ENCODE measurements around the gene HOXD11. TPM values are rescaled to one million over a fixed set of nuclear protein-coding genes. Genes with fewer than 3 reads are reported as not detected.

HOXD11 gene
- total RNA-seq, 1 donor from 2014 or later = not detected

DNA sequence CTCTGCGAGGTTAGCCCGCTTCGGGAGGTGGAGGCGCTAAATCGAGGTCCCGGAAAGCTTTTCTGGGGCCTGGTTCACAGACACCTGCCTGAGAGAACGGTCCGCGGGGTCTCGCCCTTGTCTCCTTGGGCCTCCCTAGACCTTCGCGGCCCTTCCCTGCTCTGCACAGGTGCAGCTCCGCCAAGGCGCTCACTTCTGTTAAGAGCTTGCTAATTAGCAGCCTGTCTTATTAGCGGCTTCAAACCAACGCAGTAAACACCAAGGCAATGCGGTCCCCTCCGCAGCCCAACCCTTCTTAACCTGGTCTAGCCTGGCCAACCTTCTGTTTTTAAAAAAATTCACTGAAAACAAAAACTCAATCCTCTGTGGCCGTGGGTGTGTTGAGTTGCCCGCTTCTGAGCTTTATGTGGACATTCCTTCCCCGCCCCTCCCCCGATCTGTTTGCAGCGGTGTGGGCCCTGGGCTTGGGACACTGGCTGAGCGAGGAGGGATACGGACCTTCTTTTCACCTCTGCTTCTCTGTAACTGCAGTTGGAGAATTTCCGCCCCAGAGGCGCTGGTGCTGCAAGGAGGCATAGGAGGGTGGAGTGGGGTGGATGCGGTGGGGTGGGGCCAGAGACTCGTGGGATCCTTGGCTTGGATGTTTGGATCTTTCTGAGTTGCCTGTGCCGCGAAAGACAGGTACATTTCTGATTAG is 40.9 kb downstream of the HOXD11 start:
- H3K9me3 ChIP-seq = no peaks in the 10 kb centered on the region
- DNase-seq (no peak), ATAC-seq (no peak)
- intact Hi-C loops (cut with DNase I) = loop anchor here (10.0 kb wide), 1 partner anchor 307 kb away; no protein-coding TSS in a partner anchor
- no peak overlapping the region for H3K4me3 ChIP-seq
- H3K27me3 ChIP-seq (ENCODE audit: low read depth) = peaks cover 99% of the 10 kb centered on the region
- no peaks in the 10 kb centered on the region for H3K36me3 ChIP-seq
- H3K4me1 ChIP-seq = peaks cover 10% of the 10 kb centered on the region
- no peak overlapping the region for H3K27ac ChIP-seq
- TF ChIP-seq, protein P1, sequence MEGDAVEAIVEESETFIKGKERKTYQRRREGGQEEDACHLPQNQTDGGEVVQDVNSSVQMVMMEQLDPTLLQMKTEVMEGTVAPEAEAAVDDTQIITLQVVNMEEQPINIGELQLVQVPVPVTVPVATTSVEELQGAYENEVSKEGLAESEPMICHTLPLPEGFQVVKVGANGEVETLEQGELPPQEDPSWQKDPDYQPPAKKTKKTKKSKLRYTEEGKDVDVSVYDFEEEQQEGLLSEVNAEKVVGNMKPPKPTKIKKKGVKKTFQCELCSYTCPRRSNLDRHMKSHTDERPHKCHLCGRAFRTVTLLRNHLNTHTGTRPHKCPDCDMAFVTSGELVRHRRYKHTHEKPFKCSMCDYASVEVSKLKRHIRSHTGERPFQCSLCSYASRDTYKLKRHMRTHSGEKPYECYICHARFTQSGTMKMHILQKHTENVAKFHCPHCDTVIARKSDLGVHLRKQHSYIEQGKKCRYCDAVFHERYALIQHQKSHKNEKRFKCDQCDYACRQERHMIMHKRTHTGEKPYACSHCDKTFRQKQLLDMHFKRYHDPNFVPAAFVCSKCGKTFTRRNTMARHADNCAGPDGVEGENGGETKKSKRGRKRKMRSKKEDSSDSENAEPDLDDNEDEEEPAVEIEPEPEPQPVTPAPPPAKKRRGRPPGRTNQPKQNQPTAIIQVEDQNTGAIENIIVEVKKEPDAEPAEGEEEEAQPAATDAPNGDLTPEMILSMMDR (IDR thresholded peaks at IDR 0.05) = no peak

DNA sequence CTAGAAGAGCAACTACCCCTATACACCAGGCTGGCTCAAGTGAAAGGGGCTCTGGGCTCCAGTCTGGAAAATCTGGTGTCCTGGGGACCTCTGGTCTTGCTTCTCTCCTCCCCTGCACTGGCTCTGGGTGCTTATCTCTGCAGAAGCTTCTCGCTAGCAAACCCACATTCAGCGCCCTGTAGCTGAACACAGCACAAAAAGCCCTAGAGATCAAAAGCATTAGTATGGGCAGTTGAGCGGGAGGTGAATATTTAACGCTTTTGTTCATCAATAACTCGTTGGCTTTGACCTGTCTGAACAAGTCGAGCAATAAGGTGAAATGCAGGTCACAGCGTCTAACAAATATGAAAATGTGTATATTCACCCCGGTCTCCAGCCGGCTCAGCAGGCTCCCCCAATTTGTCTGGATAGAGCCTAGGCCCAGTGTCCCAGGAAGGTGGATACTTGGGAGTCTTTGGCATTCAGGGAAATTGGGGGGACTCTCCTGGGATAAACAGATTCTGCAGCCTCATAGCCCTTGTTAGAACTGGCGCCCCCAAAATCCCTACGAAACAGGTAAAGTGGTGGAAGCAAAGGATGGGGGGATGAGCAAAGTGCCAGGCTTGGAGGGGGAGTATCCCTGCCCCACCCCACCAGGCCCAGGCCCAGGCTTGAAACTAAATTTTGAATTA is 41.8 kb downstream of the HOXD11 start:
- no peaks in the 10 kb centered on the region for H3K9me3 ChIP-seq
- intact Hi-C loops (cut with DNase I) = loop anchor here (10.0 kb wide), 1 partner anchor 306 kb away; no protein-coding TSS in a partner anchor
- H3K4me1 ChIP-seq = peaks cover 10% of the 10 kb centered on the region
- DNase-seq = no peak
- H3K4me3 ChIP-seq = no peak overlapping the region
- H3K36me3 ChIP-seq = no peaks in the 10 kb centered on the region
- no peak for ATAC-seq
- peaks cover 99% of the 10 kb centered on the region for H3K27me3 ChIP-seq (ENCODE audit: low read depth)
- TF ChIP-seq, protein P1 (IDR thresholded peaks at IDR 0.05) = no peak
- H3K27ac ChIP-seq = no peak overlapping the region

DNA sequence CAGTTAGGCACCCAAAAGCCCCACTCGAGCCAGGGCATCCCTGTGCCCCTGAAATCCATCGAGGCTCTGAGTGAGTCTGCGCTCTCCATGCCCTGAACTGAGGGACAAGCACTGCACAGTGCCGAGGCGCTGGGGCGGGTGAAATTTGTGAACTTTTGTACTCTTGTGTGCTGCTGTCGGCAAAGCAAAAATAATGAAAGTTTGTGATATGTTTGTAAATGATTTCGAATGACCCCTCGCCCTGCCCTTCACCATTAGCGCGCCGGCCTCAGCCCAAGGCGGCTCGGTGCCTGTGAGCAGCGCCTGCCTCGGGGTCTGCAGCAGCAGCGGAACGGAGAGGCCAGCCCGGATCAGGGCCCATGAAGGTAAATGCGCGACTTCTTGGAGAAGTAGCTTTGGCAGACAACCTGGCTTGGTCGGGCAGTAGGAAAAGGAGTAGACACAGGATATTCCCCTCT is 42.4 kb downstream of the HOXD11 start:
- ATAC-seq (no peak), DNase-seq (no peak)
- intact Hi-C loops (cut with DNase I) = loop anchor here (10.0 kb wide), 1 partner anchor 305 kb away; no protein-coding TSS in a partner anchor
- TF ChIP-seq, protein P1 (IDR thresholded peaks at IDR 0.05) = no peak
- peaks cover 99% of the 10 kb centered on the region for H3K27me3 ChIP-seq (ENCODE audit: low read depth)
- H3K9me3 ChIP-seq = no peaks in the 10 kb centered on the region
- H3K4me3 ChIP-seq = no peak overlapping the region
- H3K4me1 ChIP-seq = peaks cover 10% of the 10 kb centered on the region
- no peak overlapping the region for H3K27ac ChIP-seq
- H3K36me3 ChIP-seq = no peaks in the 10 kb centered on the region

DNA sequence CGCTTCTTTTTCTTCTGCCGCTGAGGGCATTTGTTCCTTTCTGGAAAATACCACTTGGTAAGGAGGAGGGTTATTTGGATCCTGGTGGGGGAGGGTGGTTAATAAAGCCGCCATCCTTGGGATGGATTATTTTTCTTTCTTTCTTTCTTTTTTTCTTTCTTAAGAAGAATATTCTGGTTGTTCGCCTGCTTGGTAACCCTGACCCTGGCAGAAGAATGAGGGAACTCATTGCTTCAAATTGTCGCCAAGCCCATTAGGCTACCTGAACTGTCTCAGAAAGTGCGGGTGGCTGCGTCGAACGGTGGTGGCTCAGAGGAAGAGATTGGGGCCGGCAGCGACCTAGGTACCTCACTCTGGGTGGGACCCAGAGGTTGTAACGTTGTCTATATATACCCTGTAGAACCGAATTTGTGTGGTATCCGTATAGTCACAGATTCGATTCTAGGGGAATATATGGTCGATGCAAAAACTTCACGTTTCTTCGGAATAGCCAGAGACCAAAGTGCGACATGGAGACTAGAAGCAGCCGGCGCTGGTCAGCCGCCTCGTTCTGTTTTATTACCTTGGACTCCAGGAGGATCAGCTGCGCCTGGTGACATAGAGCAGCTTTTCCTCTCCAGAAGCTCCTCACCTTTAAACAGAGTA is 43.0 kb downstream of the HOXD11 start:
- no peak overlapping the region for H3K4me3 ChIP-seq
- peaks cover 10% of the 10 kb centered on the region for H3K4me1 ChIP-seq
- H3K27ac ChIP-seq = no peak overlapping the region
- TF ChIP-seq, protein P1 (IDR thresholded peaks at IDR 0.05) = no peak
- H3K36me3 ChIP-seq = no peaks in the 10 kb centered on the region
- intact Hi-C loops (cut with DNase I) = loop anchor here (10.0 kb wide), 1 partner anchor 305 kb away; no protein-coding TSS in a partner anchor
- no peak for ATAC-seq
- DNase-seq = no peak
- no peaks in the 10 kb centered on the region for H3K9me3 ChIP-seq
- H3K27me3 ChIP-seq (ENCODE audit: low read depth) = peaks cover 99% of the 10 kb centered on the region

DNA sequence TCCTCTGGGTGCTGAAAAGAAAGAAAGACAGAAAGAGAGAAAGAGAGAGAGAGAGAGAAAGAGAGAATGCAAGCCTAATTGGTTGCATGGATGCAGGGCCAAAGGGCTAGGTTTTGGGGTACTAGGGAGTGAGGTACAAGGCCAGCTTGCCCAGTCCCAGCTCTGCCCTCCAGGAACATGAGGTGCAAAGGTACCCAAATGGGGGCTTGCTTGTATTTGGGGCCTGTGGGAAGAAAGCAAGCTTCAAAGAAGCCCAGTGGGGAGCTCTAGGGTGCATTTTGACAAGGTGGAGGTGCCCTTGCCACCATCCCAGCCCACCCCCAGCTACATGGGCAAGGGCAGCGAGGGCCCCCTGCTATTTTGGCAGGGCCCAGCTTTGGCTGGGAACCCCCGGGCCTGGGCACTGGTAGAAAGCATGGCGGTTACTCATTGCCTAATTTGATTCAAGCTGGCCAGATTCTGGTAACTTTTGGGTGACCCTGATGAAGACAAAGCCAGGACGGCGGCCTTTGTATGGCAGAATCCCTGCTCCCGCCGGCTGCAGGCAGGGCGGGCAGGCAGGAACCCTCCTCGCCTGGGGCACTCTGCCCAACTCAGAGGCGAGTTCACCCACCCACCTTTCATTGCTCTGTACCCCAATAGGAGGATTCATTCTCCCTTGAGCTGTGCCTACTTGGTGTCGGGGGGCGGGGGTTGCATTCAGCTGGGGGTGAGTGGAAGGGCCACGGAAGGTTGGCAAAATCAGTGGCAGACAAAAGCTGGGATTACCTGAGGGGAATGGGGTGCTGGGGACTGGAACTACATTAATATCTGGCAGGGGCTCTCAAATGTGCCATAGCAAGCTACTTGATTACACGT is 43.7 kb downstream of the HOXD11 start:
- H3K9me3 ChIP-seq = no peaks in the 10 kb centered on the region
- ATAC-seq = no peak
- H3K27ac ChIP-seq = no peak overlapping the region
- intact Hi-C loops (cut with DNase I) = no loop called here
- no peak for DNase-seq
- peaks cover 10% of the 10 kb centered on the region for H3K4me1 ChIP-seq
- H3K27me3 ChIP-seq (ENCODE audit: low read depth) = peaks cover 100% of the 10 kb centered on the region
- TF ChIP-seq, protein P1 (IDR thresholded peaks at IDR 0.05) = no peak
- H3K4me3 ChIP-seq = no peak overlapping the region
- H3K36me3 ChIP-seq = no peaks in the 10 kb centered on the region

Data from lower lobe of right lung (tissue), 2 donors.